Natural killer cell treated with Interleukin-12 subunit alpha and Interleukin-12 subunit beta and Interleukin-15 and Interleukin-18, amount 100 ng/mL, for 72 hours (primary cell): ENCODE measurements around the gene RANGRF. TPM values are rescaled to one million over a fixed set of nuclear protein-coding genes. Genes with fewer than 3 reads are reported as not detected.

Experiments used
- ATAC-seq, 2 donors: fragments of 150-1000 bp; cut with Tn5 transposase in 1 of 2; sonication (Bioruptor Pico), chemical (Tn5 transposase) in 1 of 2; 2 replicates each; pipeline ENCODE4 v1.10.0; 2021
- DNase-seq: peaks from one replicate; pipeline ENCODE4 v3.0.0; 2022; ENCODE audit warnings: low spot score
- H3K27ac Mint-ChIP-seq, 2 donors: 1 replicate in 1 of 2; 2 replicates in 1 of 2; pipeline ENCODE4 v1.8.0; 2022; ENCODE audit warnings: mixed read lengths in 2 of 2, mild to moderate bottlenecking in 1 of 2, moderate library complexity in 1 of 2
- H3K27me3 Mint-ChIP-seq, 2 donors: 1 replicate in 1 of 2; 2 replicates in 1 of 2; pipeline ENCODE4 v1.8.0; 2022; ENCODE audit warnings: mixed read lengths in 2 of 2
- H3K36me3 Mint-ChIP-seq: one replicate; pipeline ENCODE4 v1.8.0; 2022; ENCODE audit warnings: mixed read lengths
- H3K4me1 Mint-ChIP-seq, 2 donors: 1 replicate in 1 of 2; 2 replicates in 1 of 2; pipeline ENCODE4 v1.8.0; 2022; ENCODE audit warnings: low read depth in 2 of 2, mixed read lengths in 2 of 2, mild to moderate bottlenecking in 1 of 2
- H3K4me3 Mint-ChIP-seq: one replicate; pipeline ENCODE4 v1.8.0; 2022; ENCODE audit warnings: mixed read lengths
- H3K9me3 Mint-ChIP-seq: 2 replicates; pipeline ENCODE4 v1.8.0; 2022; ENCODE audit warnings: mixed read lengths
- total RNA-seq, 2 donors: library from RNA; stranded (reverse); gene quantifications; one replicate each; pipeline ENCODE4 v1.2.3, GENCODE V29; 2022

The RANGRF gene
- total RNA-seq, 2 donors from 2014 or later: 46.9 to 62.8 TPM

DNA sequence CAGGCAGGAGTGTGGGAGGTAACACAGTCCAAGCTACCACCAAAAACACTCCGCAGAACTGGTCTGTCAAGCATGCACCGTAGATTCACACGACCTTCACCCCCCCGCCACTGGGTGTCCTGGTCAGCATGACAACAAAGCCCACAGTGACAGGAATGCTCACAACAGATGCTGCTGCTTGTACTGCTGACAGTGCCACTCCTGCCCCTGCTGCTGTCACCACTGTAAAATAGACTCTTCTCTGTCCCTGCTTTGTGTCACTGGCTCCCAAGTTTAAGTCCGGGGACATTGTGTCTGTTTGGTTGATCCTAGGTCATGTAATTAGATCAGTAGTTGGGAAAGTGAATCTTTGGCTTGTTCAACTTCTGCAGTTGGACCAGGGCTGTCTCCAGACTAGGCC is 44.2 kb downstream of the RANGRF start:
- no peaks in the 10 kb centered on the region for H3K9me3 Mint-ChIP-seq
- H3K4me3 Mint-ChIP-seq: no peak overlapping the region
- H3K27ac Mint-ChIP-seq: no peak overlapping the region
- H3K4me1 Mint-ChIP-seq: peaks cover 0 to under 1% of the 10 kb centered on the region in 2 donors
- no peaks in the 10 kb centered on the region for H3K36me3 Mint-ChIP-seq
- H3K27me3 Mint-ChIP-seq: peaks cover 0 to 7% of the 10 kb centered on the region in 2 donors
- DNase-seq: no peak
- ATAC-seq: no peak

DNA sequence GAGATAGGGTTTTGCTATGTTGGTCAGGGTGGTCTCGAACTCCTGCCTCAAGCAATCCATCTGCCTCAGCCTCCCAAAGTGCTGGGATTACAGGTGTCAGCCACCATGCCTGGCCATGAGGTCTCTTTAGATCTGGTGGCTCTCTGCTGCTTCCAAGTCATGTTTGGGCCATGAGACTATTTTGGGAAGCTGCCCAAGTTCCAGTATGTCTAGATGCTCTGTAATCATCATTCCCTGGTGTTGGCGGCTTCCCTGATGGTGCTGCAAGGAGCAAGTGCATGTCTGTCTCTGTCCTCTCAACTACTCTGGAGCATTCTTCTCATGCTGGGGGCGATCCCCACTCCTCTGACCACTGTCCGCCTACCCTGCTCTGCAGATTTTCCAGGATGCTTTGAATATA is 44.8 kb downstream of the RANGRF start:
- no peak for DNase-seq
- no peak overlapping the region for H3K4me3 Mint-ChIP-seq
- H3K27ac Mint-ChIP-seq: no peak overlapping the region
- no peaks in the 10 kb centered on the region for H3K36me3 Mint-ChIP-seq
- no peak for ATAC-seq
- H3K4me1 Mint-ChIP-seq: peaks cover 4 to 5% of the 10 kb centered on the region in 2 donors
- peaks cover 0 to 7% of the 10 kb centered on the region in 2 donors for H3K27me3 Mint-ChIP-seq
- H3K9me3 Mint-ChIP-seq: no peaks in the 10 kb centered on the region

DNA sequence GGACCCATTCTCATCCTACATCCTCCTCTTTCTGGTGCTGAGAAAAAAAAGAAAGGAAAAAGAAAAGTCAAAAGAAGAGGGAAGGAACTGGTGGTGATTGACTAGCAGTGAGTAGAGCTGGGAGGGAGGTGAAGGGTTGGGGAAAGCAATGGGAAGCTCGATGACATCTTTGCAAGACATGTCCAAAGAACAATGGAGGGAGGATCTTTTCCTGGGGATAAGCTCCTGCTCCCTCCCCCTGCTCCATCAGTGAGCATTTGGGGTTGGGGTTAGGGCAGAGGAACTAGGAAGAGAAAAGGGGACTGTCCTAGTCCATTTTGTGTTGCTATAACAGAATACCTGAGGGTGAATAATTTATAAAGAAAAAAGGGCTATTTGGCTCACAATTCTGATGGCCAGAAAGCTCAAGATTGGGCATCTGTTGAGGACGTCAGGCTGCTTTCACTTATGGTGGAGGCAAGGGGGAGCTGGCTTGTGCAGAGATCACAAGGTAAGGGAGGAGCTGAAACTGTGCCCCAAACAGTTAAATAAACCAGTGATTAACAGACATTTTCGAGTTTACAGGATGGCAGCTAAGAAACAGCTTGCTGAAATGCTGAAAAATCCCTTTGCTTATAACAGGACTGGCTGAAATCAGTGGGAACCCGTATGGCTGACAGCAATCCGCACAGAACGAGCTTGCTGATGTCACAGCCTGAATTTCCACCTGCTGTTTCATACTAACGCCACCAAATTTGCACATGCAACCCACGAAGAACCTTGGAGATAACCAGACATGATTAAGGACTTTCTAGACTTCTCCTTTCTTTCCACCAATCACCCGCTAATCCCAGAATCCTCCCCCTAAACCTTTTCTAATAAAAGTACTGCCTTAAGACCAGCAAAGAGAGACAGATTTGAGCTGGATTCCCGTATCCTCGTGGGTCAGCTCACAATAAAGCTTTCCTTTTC is 49.6 kb downstream of the RANGRF start:
- H3K4me3 Mint-ChIP-seq: no peak overlapping the region
- H3K27me3 Mint-ChIP-seq: peaks cover 0 to 4% of the 10 kb centered on the region in 2 donors
- no peaks in the 10 kb centered on the region for H3K9me3 Mint-ChIP-seq
- H3K36me3 Mint-ChIP-seq: no peaks in the 10 kb centered on the region
- H3K4me1 Mint-ChIP-seq: peaks cover 4 to 7% of the 10 kb centered on the region in 2 donors
- H3K27ac Mint-ChIP-seq: peak overlapping the region in 1 of 2 donors; percentile 5
- ATAC-seq (no peak), DNase-seq (no peak)

DNA sequence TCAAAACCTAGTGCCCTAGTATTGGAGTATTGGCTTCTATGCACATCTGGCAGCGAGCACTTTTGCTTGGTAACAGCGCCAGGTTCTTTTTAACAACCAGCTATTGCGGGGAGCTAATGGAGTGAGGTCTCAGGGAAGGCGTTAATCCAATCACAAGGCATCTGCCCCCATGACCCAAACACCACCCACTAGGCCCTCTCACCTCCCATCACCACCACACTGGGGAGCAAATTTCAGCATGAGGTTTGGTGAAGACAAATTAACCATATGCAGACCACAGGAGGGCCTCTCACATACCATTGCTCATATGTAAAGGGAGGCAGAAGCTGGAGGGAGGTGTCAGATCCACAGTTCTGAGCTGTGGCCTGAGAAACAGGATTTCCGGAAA is 50.3 kb downstream of the RANGRF start:
- Mint-ChIP-seq H3K27ac (no peak overlapping the region), H3K4me1 (peaks cover 4 to 7% of the 10 kb centered on the region in 2 donors), H3K9me3 (no peaks in the 10 kb centered on the region), H3K4me3 (no peak overlapping the region), H3K36me3 (no peaks in the 10 kb centered on the region), H3K27me3 (peaks cover 0 to 4% of the 10 kb centered on the region in 2 donors)
- DNase-seq: no peak
- ATAC-seq: no peak

DNA sequence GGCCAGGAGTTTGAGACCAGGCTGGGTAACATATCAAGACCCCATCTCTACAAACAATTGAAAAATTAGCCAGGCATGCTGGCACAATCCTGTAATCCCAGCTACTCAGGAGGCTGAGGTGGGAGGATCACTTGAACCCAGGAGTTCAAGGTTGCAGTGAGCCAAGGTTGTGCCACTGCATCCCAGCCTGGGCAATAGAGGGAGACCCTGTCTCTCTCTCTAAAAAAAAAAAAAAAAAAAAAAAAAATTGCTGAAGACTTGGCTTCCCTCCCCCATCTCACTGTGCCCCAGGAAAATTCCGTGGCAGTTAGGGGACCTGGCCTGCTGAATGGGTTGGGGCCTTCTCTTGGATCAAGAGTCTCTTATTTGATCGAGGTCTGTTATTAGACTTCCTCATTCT is 51.1 kb downstream of the RANGRF start, which contains the start of gene ODF4:
ODF4 (plus strand) TSS at position 301 of the 400 bp plus-strand sequence. CDS start 212 bp downstream, outside the sequence.
- no peak within 1 kb of the TSS for H3K27ac Mint-ChIP-seq

More for the DNA sequence above, 51.1 kb downstream of the RANGRF start, which contains the start of gene ODF4:
- ATAC-seq (no peak), DNase-seq (no peak)
- H3K9me3 Mint-ChIP-seq: no peaks in the 10 kb centered on the region
- H3K36me3 Mint-ChIP-seq: no peaks in the 10 kb centered on the region
- H3K27me3 Mint-ChIP-seq: peaks cover 0 to 4% of the 10 kb centered on the region in 2 donors
- H3K4me1 Mint-ChIP-seq: peaks cover 4 to 7% of the 10 kb centered on the region in 2 donors
- no peak within 1 kb of the TSS for H3K4me3 Mint-ChIP-seq

Other genes starting within 250 kb of the RANGRF start
- not detected for gene ALOX15B, start 249.6 kb upstream of the RANGRF start, total RNA-seq
- gene ALOX12B, start 201.0 kb upstream of the RANGRF start, total RNA-seq: under 1 TPM in 1 of 2 donors, not detected in 1; 0.62 TPM
- not detected for gene ALOXE3, start 170.2 kb upstream of the RANGRF start, total RNA-seq
- not detected for gene HES7, start 164.6 kb upstream of the RANGRF start, total RNA-seq
- 10 to 100 TPM; 16.9 to 42.7 TPM for gene PER1, start 136.3 kb upstream of the RANGRF start, total RNA-seq
- 10 to 100 TPM; 54.6 to 73.0 TPM for gene VAMP2, start 125.7 kb upstream of the RANGRF start, total RNA-seq
- 10 to 100 TPM; 31.5 to 43.5 TPM for gene TMEM107, start 112.3 kb upstream of the RANGRF start, total RNA-seq
- gene BORCS6, start 98.5 kb upstream of the RANGRF start, total RNA-seq: 10 to 100 TPM; 10.4 to 11.6 TPM
- 100 to 1,000 TPM in 1 of 2 donors, 10 to 100 TPM in 1; 90.2 to 199 TPM for gene AURKB, start 78.1 kb upstream of the RANGRF start, total RNA-seq
- 100 to 1,000 TPM in 1 of 2 donors, 10 to 100 TPM in 1; 79.6 to 110 TPM for gene CTC1, start 40.6 kb upstream of the RANGRF start, total RNA-seq
- gene PFAS, start 39.4 kb upstream of the RANGRF start, total RNA-seq: 100 to 1,000 TPM in 1 of 2 donors, 10 to 100 TPM in 1; 77.1 to 257 TPM
- gene SLC25A35, start 6.7 kb downstream of the RANGRF start, total RNA-seq: 1 to 10 TPM; 4.4 to 5.2 TPM
- not detected for gene ARHGEF15, start 21.6 kb downstream of the RANGRF start, total RNA-seq
- gene ODF4, start 51.2 kb downstream of the RANGRF start, total RNA-seq: not detected
- gene RPL26, start 94.5 kb downstream of the RANGRF start, total RNA-seq: 1,000 to 10,000 TPM in 1 of 2 donors, 100 to 1,000 TPM in 1; 884 to 1,221 TPM
- not detected for gene RNF222, start 109.2 kb downstream of the RANGRF start, total RNA-seq
- gene NDEL1, start 147.2 kb downstream of the RANGRF start, total RNA-seq: 100 to 1,000 TPM in 1 of 2 donors, 10 to 100 TPM in 1; 94.9 to 101 TPM